GM19463 (cell line): Measurements from ENCODE around the gene CPEB2.

Experiments used
- ATAC-seq: cut with Tn5 transposase; IDR thresholded peaks from one replicate; pipeline ENCODE4 v1.9.1; 2021; ENCODE audit warnings: mild to moderate bottlenecking, moderate library complexity; ENCODE audit not compliant: unreplicated experiment

Gene CPEB2

DNA sequence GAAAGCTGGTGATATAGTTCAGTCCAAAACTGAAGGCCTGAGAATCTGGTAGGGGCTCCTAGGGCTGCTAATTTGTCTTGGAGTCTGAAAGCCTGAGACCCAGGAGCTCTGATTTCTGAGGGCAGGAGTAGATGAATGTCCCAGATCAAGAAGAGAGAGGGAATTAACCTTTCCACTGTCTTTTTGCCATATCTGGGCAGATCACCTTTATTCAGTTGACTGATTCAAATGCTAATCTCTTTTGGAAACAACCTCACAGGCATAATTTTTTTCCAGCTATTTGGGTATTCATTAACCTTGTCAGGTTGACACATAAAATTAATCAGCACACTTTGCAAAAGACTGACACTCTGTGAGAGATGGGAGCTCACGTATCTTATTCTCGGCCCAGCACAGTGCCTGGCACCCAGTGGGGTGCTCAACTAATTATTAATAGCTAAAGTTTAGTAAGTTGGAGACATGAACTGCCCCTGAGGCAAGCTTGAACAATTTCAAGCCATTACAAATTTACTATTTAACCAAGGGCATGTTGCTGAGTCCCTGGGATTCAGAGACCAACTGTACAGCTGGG, 114.3 kb downstream of the CPEB2 start:
- no peak for ATAC-seq

DNA sequence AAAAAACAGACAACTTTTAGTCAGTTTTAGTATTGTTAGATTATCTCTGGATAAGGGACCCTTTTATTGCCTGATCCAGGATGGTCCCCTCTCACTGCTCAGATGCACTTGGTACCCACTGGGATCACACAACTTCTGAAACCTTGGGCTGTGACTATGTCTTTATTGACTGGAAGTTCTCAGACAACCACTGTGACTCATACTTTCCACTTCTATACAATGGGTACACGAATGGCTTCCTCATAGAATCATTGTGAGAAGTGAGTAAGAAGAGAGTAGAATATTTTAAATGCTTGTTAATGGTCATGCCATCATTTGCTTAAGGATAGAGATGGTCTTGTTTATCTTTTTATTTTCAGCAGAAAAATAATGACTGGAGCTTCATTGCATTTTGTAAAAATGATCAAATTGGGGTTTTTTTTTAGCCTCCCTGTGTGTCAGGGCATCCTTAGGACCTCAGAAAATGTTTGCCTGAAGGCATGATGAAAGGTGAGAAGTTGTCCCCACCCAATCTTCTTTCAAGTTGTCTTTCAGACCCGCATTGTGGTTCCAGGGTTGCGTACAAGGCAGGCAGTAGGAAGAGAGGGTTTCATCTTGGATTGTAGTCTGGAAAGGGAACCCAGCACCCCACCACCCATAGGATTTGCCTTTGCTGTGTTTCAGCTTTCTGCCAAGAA, 115.1 kb downstream of the CPEB2 start:
- no peak for ATAC-seq

DNA sequence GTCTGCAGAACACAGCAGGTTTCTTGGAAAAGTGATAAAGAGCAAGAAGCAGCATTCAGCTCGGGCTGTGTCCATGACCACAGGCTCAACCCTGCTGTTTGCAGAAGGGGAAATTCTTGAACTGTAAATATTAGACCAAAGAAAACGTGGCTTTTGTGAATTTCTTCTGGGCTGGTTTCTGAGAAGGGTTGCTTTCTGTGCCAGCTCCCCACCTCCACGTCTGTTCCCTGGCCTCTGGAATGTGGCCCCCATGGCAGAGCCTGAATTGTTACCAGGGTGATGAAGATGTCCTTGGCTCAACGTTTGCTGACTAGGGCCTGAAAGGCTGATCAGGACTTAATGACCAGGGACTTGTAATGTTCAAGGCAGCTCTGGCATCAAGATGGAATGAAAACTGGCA, 116.0 kb downstream of the CPEB2 start:
- ATAC-seq: no peak
